HCT116 (cell line): Measurements from ENCODE around the gene GRIK3. TPM values are rescaled to one million over a fixed set of nuclear protein-coding genes. Genes with fewer than 3 reads are reported as not detected.

Experiments
- ATAC-seq: fragments of 200-7000 bp; cut with Tn5 transposase; 2 replicates; pipeline ENCODE4 v1.9.1; 2020; ENCODE audit warnings: mild to moderate bottlenecking, moderate library complexity
- BruUV-seq: library from RNA; stranded (reverse); fragments of 400-500 nt; replicated peaks from 2 replicates; lab custom pipeline; 2021; lab: Mats Ljungman, UMichigan
- CTCF ChIA-PET: fragments of 300-600 bp; sonication (Branson Sonifier 250); formaldehyde crosslinking; loops from one replicate; lab custom pipeline; 2021; ENCODE audit warnings: antibody characterized with exemption; lab: Charles Lee
- POLR2A ChIA-PET: fragments of 300-600, 350-600 bp; sonication (Branson Sonifier 250); formaldehyde crosslinking; loops from one replicate; lab custom pipeline; 2021; ENCODE audit warnings: antibody characterized with exemption; lab: Charles Lee
- RAD21 ChIA-PET, 2 experiments: fragments of 300-600 bp; sonication (Branson Sonifier 250); formaldehyde crosslinking; loops; one replicate each; lab custom pipeline; 2023; ENCODE audit warnings: low total read pairs in 2 of 2; ENCODE audit not compliant: uncharacterized antibody in 2 of 2, unreplicated experiment in 2 of 2, low non-redundant PET in 1 of 2; lab: Charles Lee
- DNase-seq: peaks from one replicate; pipeline ENCODE4 v3.0.0-alpha.2; 2010; ENCODE audit warnings: low read depth, low spot score
- H2AFZ ChIP-seq: fragments of 200-600 bp; shearing (Covaris generic), sonication (generic); 2 replicates; pipeline ENCODE4 v1.6.1; 2017; ENCODE audit warnings: low read depth, mixed run types, mixed read lengths, antibody characterized with exemption, low read length; ENCODE audit not compliant: poor library complexity, severe bottlenecking
- H3K27ac ChIP-seq: 2 replicates; pipeline ENCODE4 v1.5.1; 2012; ENCODE audit warnings: low read depth, low read length
- H3K27me3 ChIP-seq: fragments of 200-600 bp; sonication (generic); 2 replicates; pipeline ENCODE4 v1.6.1; 2016; ENCODE audit warnings: mixed run types, low read length, mixed read lengths; ENCODE audit not compliant: insufficient read depth
- H3K36me3 ChIP-seq, 2 experiments: fragments of 200-500 bp in 1 of 2; fragments of 200-600 bp in 1 of 2; sonication (Bioruptor generic) in 1 of 2; sonication (generic) in 1 of 2; 2 replicates each; pipeline versions ENCODE4 v1.5.1 to v1.6.1; 2014 to 2016; ENCODE audit warnings: low read length in 2 of 2, inconsistent platforms in 1 of 2, mixed read lengths in 1 of 2, mixed run types in 1 of 2; ENCODE audit not compliant: insufficient read depth in 2 of 2, control insufficient read depth in 1 of 2
- H3K4me1 ChIP-seq, 2 experiments: fragments of 200-600 bp in 1 of 2; sonication (generic) in 1 of 2; 2 replicates each; pipeline versions ENCODE4 v1.5.1 to v1.6.1; 2012 to 2017; ENCODE audit warnings: low read length in 2 of 2, inconsistent platforms in 1 of 2, mild to moderate bottlenecking in 1 of 2, mixed read lengths in 1 of 2, mixed run types in 1 of 2, moderate library complexity in 1 of 2; ENCODE audit not compliant: insufficient read depth in 2 of 2, control insufficient read depth in 1 of 2
- H3K4me2 ChIP-seq: fragments of 200-600 bp; sonication (generic); 2 replicates; pipeline ENCODE4 v1.6.1; 2017; ENCODE audit warnings: mixed run types, low read length, mixed read lengths
- H3K4me3 ChIP-seq, 2 experiments: fragments of 200-600 bp in 1 of 2; sonication (generic) in 1 of 2; replicated peaks in 1 of 2; 2 replicates each; pipeline ENCODE4 v1.5.1; 2011 to 2016; ENCODE audit warnings: low read length in 2 of 2, control low read depth in 1 of 2, low read depth in 1 of 2, mild to moderate bottlenecking in 1 of 2, mixed read lengths in 1 of 2, mixed run types in 1 of 2
- H3K79me2 ChIP-seq: fragments of 200-600 bp; sonication (generic); 2 replicates; pipeline ENCODE4 v1.6.1; 2017; ENCODE audit warnings: mild to moderate bottlenecking, mixed run types, low read length, moderate library complexity, mixed read lengths; ENCODE audit not compliant: insufficient read depth
- H3K9ac ChIP-seq: fragments of 200-600 bp; sonication (generic); 2 replicates; pipeline ENCODE4 v1.6.1; 2016; ENCODE audit warnings: low read length, mixed read lengths
- H3K9me2 ChIP-seq: fragments of 200-600 bp; sonication (generic), shearing (Covaris generic); 2 replicates; pipeline ENCODE4 v1.6.1; 2017; ENCODE audit warnings: mixed run types, mild to moderate bottlenecking, moderate library complexity; ENCODE audit not compliant: insufficient read depth
- H3K9me3 ChIP-seq, 2 experiments: fragments of 200-500 bp in 1 of 2; fragments of 200-600 bp in 1 of 2; sonication (Bioruptor generic) in 1 of 2; sonication (generic) in 1 of 2; 2 replicates each; pipeline ENCODE4 v1.6.1; 2014 to 2017; ENCODE audit warnings: low read length in 2 of 2, mixed read lengths in 2 of 2, inconsistent platforms in 1 of 2, low read depth in 1 of 2, mild to moderate bottlenecking in 1 of 2, mixed run types in 1 of 2, moderate library complexity in 1 of 2; ENCODE audit not compliant: control insufficient read depth in 1 of 2, insufficient read depth in 1 of 2
- H4K20me1 ChIP-seq: fragments of 200-600 bp; sonication (generic), shearing (Covaris generic); 2 replicates; pipeline ENCODE4 v1.6.1; 2017; ENCODE audit warnings: mixed run types, mild to moderate bottlenecking, moderate library complexity; ENCODE audit not compliant: insufficient read depth
- CEBPB ChIP-seq: IDR thresholded peaks from 2 replicates; pipeline ENCODE4 v1.6.1; 2012; ENCODE audit warnings: low read depth
- EGR1 ChIP-seq: IDR thresholded peaks from 2 replicates; pipeline ENCODE4 v1.6.1; 2012; ENCODE audit warnings: low read depth
- ELF1 ChIP-seq: IDR thresholded peaks from 2 replicates; pipeline ENCODE4 v1.6.1; 2012; ENCODE audit warnings: low read depth, borderline replicate concordance
- EZH2 ChIP-seq: fragments of 200-600 bp; sonication (generic); IDR thresholded peaks from 2 replicates; pipeline ENCODE4 v1.6.1; 2017; ENCODE audit warnings: antibody characterized with exemption, mixed run types
- EZH2phosphoT487 ChIP-seq: fragments of 200-600 bp; IDR thresholded peaks from 2 replicates; pipeline ENCODE4 v1.6.1; 2018; ENCODE audit warnings: antibody characterized with exemption, borderline replicate concordance
- JUND ChIP-seq: IDR thresholded peaks from 2 replicates; pipeline ENCODE4 v1.6.1; 2012
- MAX ChIP-seq: IDR thresholded peaks from 2 replicates; pipeline ENCODE4 v1.6.1; 2012
- POLR2AphosphoS5 ChIP-seq: IDR thresholded peaks from 2 replicates; pipeline ENCODE4 v1.6.1; 2011; ENCODE audit warnings: mild to moderate bottlenecking, low read depth, low read length, moderate library complexity
- RAD21 ChIP-seq: IDR thresholded peaks from 2 replicates; pipeline ENCODE4 v1.6.1; 2012; ENCODE audit warnings: low read depth, mild to moderate bottlenecking
- SP1 ChIP-seq: IDR thresholded peaks from 2 replicates; pipeline ENCODE4 v1.6.1; 2012; ENCODE audit warnings: low read depth
- SRF ChIP-seq: IDR thresholded peaks from 2 replicates; pipeline ENCODE4 v1.6.1; 2012; ENCODE audit warnings: low read depth
- YY1 ChIP-seq: IDR thresholded peaks from 2 replicates; pipeline ENCODE4 v1.6.1; 2011; ENCODE audit warnings: low read length, low read depth, moderate library complexity, mild to moderate bottlenecking; ENCODE audit not compliant: insufficient replicate concordance; ENCODE audit errors: extremely low read depth
- ZFX ChIP-seq: fragments of 450-650 bp; IDR thresholded peaks from 2 replicates; pipeline ENCODE4 v1.6.1; 2017
- ZNF274 ChIP-seq: fragments of 200-500 bp; sonication (Bioruptor generic); IDR thresholded peaks from 2 replicates; pipeline ENCODE4 v1.6.1; 2014; ENCODE audit warnings: mild to moderate bottlenecking, low read depth, low read length, inconsistent platforms
- intact Hi-C: fragments of 100-400 bp; cut with micrococcal nuclease; formaldehyde crosslinking; loops from 2 replicates; pipeline ENCODE4 v1.10.0; 2022
- total RNA-seq: library from RNA; stranded (reverse); gene quantifications from one replicate; pipeline ENCODE4 v1.2.1, GENCODE V29; 2021; ENCODE audit not compliant: unreplicated experiment
- TF ChIP-seq, protein P1 (sequence below): IDR thresholded peaks from 2 replicates; pipeline ENCODE4 v1.6.1; 2012; ENCODE audit warnings: low read depth
- TF ChIP-seq, protein P2 (sequence below): IDR thresholded peaks from 2 replicates; pipeline ENCODE4 v1.6.1; 2011; ENCODE audit warnings: mild to moderate bottlenecking, low read length, moderate library complexity; ENCODE audit not compliant: insufficient replicate concordance; ENCODE audit errors: extremely low read depth

The GRIK3 gene
- total RNA-seq, 1 experiment from 2014 or later, result not detected

DNA sequence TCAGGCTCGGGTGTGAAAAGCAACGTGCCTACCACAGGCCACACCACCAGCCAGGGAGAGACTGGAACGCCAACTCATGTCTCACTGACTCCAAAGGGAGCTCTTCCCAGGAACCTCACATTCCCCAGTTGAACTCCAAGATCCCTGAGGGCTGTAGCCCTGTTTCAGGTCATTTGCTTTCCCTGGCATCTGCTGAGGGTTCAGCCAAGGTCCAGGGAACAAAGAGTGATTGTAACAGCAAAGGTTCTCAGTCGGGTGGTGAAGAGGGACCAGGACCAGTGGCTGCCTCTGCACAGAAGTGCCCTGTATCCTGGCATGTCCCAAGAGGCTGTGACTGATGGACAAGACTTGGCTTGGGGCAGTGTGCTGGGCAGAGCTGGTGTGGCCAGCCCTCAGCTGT lies 42.8 kb downstream of the GRIK3 start:
- ChIA-PET POLR2A (no interaction called here), RAD21 (no interaction called here), CTCF (interaction anchor here (1.8 kb wide), 1 partner anchor 11 kb away, joined by 4 read pairs; no protein-coding TSS in a partner anchor)
- no peak for DNase-seq
- TF ChIP-seq EZH2phosphoT487, result no peak
- TF ChIP-seq EZH2, result no peak
- no peak for TF ChIP-seq ZFX
- no TSS peak for BruUV-seq
- H4K20me1 ChIP-seq, result no peaks in the 10 kb centered on the region
- H3K27ac ChIP-seq, result no peak overlapping the region
- no peaks in the 10 kb centered on the region for H3K9me3 ChIP-seq
- peaks cover 67% of the 10 kb centered on the region for H3K27me3 ChIP-seq
- ATAC-seq, result no peak
- H3K79me2 ChIP-seq, result no peaks in the 10 kb centered on the region
- no peaks in the 10 kb centered on the region for H3K36me3 ChIP-seq
- H3K4me2 ChIP-seq, result no peak overlapping the region
- H2AFZ ChIP-seq, result no peak overlapping the region
- no peaks in the 10 kb centered on the region for H3K9me2 ChIP-seq
- no peak overlapping the region for H3K4me3 ChIP-seq
- H3K9ac ChIP-seq, result no peak overlapping the region
- no peaks in the 10 kb centered on the region for H3K4me1 ChIP-seq
- intact Hi-C loops, result no loop called here

DNA sequence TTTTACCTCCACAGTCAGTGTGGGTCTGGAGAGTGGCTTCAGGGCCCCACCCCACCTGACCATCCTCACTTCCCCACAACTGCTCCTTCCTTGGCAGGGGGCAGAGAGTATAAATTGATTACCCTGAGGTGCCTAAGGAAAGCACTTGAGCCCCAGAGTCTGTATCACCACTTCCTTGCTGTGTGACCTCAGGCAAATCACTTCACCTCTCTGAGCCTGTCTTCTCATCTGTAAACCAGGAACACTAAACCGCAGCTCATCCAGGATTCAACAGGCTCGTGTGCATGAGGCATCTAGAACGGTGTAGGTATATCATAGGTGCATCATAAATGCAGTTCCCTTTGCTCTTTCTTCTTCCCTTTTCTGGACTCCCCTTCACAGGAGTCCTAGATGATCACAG lies 43.4 kb downstream of the GRIK3 start:
- POLR2A ChIA-PET, result no interaction called here
- TF ChIP-seq ELF1 (no peak), SRF (no peak), MAX (no peak), EZH2 (no peak), EGR1 (no peak), ZNF274 (no peak), SP1 (no peak), YY1 (no peak), POLR2AphosphoS5 (no peak), JUND (no peak), EZH2phosphoT487 (no peak), RAD21 (no peak), CEBPB (no peak)
- TF ChIP-seq, protein P1, sequence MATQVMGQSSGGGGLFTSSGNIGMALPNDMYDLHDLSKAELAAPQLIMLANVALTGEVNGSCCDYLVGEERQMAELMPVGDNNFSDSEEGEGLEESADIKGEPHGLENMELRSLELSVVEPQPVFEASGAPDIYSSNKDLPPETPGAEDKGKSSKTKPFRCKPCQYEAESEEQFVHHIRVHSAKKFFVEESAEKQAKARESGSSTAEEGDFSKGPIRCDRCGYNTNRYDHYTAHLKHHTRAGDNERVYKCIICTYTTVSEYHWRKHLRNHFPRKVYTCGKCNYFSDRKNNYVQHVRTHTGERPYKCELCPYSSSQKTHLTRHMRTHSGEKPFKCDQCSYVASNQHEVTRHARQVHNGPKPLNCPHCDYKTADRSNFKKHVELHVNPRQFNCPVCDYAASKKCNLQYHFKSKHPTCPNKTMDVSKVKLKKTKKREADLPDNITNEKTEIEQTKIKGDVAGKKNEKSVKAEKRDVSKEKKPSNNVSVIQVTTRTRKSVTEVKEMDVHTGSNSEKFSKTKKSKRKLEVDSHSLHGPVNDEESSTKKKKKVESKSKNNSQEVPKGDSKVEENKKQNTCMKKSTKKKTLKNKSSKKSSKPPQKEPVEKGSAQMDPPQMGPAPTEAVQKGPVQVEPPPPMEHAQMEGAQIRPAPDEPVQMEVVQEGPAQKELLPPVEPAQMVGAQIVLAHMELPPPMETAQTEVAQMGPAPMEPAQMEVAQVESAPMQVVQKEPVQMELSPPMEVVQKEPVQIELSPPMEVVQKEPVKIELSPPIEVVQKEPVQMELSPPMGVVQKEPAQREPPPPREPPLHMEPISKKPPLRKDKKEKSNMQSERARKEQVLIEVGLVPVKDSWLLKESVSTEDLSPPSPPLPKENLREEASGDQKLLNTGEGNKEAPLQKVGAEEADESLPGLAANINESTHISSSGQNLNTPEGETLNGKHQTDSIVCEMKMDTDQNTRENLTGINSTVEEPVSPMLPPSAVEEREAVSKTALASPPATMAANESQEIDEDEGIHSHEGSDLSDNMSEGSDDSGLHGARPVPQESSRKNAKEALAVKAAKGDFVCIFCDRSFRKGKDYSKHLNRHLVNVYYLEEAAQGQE, result no peak
- TF ChIP-seq, protein P2, sequence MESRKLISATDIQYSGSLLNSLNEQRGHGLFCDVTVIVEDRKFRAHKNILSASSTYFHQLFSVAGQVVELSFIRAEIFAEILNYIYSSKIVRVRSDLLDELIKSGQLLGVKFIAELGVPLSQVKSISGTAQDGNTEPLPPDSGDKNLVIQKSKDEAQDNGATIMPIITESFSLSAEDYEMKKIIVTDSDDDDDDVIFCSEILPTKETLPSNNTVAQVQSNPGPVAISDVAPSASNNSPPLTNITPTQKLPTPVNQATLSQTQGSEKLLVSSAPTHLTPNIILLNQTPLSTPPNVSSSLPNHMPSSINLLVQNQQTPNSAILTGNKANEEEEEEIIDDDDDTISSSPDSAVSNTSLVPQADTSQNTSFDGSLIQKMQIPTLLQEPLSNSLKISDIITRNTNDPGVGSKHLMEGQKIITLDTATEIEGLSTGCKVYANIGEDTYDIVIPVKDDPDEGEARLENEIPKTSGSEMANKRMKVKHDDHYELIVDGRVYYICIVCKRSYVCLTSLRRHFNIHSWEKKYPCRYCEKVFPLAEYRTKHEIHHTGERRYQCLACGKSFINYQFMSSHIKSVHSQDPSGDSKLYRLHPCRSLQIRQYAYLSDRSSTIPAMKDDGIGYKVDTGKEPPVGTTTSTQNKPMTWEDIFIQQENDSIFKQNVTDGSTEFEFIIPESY, result no peak

More for the DNA sequence above, 43.4 kb downstream of the GRIK3 start:
- peaks cover 64% of the 10 kb centered on the region for H3K27me3 ChIP-seq
- intact Hi-C loops, result no loop called here
- ATAC-seq, result no peak
- no peaks in the 10 kb centered on the region for H3K36me3 ChIP-seq
- ChIA-PET CTCF (no interaction called here), RAD21 (no interaction called here)
- no peak overlapping the region for H3K27ac ChIP-seq
- no peaks in the 10 kb centered on the region for H3K79me2 ChIP-seq
- no peak overlapping the region for H2AFZ ChIP-seq
- no peaks in the 10 kb centered on the region for H3K4me1 ChIP-seq
- no peaks in the 10 kb centered on the region for H3K9me3 ChIP-seq
- no peaks in the 10 kb centered on the region for H4K20me1 ChIP-seq
- no peak for DNase-seq
- no peaks in the 10 kb centered on the region for H3K9me2 ChIP-seq
- no TSS peak for BruUV-seq
- H3K4me2 ChIP-seq, result no peak overlapping the region
- no peak overlapping the region for H3K9ac ChIP-seq
- H3K4me3 ChIP-seq, result no peak overlapping the region
